HG02981 (cell line): ENCODE data around the gene OSBPL5.

Experiments used
- ATAC-seq: cut with Tn5 transposase; IDR thresholded peaks from one replicate; pipeline ENCODE4 v1.9.1; 2021; ENCODE audit warnings: mild to moderate bottlenecking, moderate library complexity; ENCODE audit not compliant: unreplicated experiment

The OSBPL5 gene

DNA sequence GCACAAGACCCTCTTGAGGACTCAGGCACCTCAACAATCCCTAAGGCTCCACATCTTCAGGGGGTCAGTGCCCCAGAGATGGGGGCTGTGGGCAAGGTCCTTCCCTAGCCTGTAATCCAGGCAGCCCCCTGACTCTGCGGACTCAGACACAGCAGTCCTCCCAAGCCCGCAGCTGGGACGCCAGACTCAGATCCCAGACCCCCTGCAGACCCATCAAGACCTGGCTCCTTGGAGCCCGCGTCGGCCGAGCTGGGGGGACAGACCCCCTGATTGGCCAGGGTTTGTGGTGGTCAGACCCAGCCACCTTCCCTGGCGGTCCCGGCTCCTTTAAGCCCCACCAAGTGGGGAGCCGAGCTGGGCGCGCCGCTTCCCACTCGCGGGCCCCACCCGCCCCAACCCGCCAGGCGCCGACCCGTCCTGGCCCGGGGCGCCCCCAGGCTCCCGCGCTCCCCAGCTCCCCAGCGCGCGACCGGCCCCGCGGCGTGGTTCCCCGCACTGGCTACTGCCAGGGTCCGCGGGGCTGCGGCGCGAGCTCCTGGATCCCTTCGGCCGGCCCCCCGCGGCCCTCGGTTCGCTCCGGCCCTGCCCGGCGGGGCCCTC, 458 bp downstream of the OSBPL5 start:
- no peak for ATAC-seq

DNA sequence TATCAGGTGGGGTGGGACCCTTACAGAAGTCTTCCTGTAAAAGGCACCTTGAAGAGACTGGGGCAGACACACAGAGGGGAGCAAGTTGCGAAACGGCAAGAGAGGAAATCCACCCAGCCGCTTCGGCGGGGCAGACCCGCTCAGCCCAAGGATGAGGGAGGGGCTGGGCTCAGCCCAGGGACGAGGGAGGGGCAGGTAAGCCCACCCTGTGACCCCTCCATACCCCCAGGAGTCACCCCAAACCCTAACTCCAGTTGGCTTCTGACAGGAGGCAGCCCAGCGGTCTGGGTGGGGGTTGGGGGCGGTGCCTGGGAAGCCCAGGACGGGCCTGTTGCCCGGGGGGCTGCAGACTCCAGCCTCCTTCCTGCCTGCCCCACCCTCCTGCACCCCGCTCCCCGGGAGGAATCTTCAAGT, 965 bp downstream of the OSBPL5 start:
- ATAC-seq: no peak

DNA sequence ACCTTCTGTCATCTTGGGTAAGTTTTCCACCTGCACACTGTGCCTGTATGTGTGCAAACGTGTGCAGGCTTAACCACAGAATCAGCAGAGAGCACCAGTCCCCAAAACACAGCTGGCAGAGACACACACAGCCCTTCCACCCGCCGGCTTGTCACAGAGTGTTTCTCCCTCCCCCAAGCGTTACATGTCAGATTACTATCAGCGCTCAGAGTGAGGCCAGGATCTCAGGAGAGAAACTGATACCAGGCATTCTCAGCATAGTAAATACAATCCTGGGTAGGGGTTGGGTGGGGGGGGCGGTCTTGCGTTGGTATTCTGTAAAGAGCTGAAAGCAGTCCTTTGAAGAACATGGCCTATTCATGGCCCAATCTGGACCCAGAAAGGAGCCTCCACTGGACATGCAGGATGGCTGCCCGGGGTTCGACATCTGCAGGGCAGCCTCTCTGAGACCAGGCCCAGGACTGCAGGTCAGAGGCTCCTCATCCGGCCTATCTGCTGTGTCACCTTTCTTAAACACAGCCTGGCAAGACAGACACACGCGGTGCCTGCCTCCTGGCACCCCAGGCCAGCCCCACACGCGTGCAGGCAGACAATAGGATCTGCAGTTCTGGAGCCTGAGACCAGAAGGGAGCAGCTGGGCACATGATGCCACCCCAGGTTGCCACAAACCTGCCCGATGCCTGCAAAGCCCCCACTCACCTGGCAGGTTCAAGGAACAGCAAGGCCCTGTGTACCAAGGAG, 1.7 kb downstream of the OSBPL5 start:
- ATAC-seq: no peak

DNA sequence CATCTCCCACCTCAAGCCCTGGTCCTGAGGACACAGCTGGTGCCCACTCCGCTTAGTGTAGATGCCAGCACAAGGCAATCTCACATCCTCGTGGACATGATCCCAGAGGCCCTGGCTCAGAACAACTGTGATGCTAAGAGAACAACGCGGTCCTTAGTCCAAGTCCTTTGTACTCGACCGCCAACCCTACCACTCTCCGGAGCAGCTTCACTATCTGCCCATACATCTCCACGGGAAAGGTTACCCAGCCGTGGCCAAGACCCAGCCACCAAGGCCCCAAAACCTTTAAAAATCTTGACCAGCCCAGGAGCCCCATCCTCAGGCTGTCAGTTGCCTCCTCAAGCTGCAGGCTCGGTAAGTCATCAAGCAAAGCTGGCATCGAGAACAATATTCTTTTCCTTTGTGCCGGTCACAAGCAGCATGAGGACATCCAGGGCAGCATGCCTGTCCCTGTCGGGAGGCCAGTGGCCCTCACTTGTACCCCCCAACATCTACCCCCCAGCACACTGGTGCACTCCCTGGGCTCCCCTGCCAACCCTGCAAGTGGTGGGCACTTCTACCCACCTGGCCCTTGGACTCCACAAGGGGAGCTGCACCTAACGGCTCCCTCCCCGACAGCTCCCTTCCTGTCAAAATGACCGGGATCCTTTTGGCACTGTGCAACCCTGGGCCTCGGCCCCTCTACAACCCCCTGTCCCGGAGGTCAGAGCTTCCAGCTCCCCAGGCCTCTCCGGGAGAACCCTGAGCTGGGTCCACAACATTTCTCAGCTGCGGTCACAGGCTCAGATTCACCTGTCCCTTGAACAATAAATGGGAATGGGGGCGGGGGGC, 2.5 kb downstream of the OSBPL5 start:
- no peak for ATAC-seq

DNA sequence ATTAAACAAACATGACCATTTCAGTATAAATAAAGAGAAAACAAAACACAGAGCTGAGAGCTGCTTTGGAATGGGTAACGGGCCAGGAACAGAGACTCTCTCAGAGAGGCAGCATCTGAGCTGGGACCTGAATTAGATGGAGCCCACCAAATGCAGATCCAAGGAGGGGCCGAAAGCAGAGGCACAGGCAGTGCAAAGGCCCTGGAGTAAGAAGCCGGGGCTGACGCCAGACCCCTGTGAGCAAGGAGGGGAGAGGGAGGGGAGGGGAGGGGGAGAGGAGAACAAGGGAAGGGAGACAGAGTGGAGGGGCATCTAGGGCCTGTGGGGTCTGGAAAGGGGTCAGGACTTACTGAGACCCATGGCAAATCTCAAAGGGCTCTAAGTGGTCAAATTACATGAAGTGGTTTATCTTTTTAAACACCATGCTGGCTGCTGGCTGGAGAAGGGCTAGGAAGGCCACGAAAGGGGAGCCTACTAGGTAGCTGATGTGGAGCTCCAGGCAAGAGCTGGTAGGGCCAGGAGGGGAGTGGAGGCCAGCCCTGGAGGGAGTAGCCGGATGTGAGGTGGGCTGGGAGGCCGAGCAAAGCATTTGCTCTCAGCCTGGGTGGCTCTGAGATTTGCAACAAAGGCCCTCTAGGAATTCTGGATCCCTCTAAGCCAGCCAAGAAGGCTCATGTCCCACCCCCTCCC, 3.2 kb downstream of the OSBPL5 start:
- no peak for ATAC-seq

DNA sequence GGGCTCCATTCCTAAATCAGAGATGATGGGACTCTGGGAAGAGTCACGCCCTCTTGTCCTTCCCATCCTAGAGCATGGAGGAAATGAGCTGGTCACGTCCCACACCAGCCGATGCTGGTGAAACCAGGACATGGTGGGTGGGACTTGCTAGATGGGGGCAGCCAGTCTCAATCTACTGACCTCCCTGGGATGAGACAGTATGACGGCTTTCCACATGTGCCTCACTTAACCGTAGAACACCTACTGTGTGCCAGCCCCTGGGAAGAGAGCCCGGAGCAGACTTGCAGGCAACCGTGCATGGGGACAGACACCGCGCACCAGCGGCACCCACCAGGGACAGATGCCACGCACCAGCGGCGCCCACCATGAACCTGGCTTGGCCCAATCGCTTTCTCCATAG, 3.8 kb downstream of the OSBPL5 start:
- no peak for ATAC-seq

DNA sequence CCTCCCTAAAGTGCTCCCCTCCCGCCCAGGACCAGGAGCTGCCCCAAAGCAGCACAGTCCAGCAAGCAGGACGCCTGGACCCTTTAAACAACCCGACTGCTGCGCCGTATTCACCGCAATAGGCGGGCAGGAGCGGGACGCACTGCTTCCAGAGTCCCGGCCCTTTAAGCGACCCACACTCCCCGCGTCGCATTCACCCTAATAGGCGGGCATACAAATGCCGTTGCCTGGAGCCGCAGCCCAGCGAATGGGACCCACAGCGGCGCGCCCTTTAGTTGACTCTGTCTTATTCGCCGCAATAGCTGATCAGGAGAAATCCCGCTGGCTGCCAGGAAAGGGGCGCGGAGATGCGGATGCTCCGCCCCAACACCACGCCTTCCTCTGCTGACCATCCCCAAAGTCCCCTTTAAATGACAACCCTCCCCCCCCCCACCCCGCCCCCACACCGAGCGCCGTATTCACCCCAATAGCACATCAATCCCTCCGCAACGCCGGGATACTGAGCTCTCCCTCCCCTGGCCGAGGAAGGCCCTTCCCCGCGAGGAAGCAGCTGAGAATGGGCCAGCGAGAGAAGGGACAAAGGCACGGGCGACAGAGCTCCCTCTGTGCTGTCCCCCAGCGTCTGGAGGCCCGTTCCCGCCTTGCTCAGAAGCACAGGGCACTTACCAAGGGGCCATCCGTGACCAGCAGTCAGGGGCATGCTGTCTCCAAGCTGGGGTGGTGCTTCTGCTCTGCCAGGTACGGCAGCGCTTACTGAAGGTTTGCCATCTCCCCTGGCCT, 4.7 kb downstream of the OSBPL5 start:
- ATAC-seq: no peak

DNA sequence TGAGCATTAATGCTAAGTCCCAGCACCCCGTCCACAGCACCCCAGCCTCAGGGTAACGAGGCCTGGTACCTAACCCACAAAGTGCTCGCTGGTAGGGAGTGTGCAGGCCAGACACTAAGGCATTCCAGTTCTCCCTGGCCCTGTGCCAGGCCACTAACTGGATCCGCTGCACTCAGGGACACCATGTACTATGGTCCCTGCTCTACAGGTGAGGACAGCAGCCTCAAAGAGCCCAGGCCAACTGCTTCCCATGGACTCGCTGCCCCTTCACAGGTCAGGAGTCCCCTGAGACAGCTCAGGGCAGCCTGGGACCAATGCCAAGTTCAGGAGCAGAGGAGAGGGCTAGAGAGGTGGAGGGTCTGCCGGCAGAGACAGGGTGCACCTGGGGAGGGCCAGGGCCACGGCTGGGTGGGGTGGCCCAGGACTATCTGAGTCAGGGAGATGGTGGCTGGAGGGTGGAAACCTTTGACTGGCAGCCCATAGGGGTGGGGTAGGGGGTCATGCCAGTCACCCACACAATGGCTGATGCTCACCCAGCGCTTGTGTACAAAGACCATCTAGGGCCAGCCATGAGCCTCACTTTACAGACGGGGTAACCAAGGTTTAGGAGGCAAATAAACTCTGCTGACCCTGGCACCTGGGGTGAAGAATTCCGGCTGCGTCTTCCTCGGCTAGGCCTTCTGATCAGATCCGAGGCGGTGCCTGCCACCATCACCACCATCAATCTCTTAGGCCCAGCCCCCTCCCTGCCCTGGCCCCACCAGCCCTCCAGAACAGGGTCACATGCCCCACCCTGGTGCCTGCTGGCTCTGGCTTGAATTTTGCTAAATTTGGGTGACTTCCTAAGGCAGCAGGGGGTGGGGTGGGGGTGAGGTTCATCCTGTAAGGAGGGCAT, 5.6 kb downstream of the OSBPL5 start:
- ATAC-seq: no peak

DNA sequence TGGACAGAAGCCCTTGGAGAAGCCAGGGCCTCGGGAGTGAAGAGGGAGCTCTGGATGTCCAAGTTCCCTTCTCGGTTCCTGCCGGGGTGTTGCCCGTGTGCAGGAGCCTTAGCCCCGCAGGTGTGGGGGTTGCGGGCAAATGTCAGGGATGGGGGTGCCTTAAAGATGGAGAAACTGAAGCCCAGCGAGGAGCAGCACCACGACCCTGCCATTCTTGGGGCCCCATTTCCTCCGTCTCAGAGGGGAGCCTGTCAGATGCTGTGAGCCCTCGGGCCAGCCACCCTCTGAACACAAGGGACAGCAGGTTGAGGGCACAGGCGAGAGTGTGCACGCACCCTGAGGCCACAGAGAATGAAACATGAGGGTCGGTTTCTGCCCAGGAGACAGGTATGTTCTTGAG, 6.3 kb downstream of the OSBPL5 start:
- no peak for ATAC-seq

DNA sequence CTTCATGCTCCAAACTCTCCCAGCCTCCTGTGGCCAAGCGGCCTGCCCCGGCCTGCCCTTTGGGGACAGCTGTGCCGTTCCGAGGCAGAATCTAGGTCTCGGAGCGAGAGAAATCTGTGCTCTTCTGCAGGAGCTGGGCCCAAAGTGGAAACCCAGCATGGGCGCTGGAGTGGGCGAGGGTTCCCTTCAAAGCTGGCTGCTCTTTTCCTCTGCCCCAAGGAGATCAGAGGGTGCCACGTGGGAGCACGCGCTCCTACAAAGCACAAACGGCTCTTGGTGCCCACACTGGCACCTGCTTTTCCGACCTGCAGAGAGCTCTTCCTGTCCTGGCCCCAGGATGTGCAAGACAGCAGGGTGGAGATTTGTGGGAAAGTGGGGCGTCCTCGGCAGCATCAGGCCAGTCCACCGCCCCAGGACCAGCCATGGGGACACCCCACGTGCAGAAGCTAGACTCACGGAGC, 6.9 kb downstream of the OSBPL5 start:
- ATAC-seq: no peak

DNA sequence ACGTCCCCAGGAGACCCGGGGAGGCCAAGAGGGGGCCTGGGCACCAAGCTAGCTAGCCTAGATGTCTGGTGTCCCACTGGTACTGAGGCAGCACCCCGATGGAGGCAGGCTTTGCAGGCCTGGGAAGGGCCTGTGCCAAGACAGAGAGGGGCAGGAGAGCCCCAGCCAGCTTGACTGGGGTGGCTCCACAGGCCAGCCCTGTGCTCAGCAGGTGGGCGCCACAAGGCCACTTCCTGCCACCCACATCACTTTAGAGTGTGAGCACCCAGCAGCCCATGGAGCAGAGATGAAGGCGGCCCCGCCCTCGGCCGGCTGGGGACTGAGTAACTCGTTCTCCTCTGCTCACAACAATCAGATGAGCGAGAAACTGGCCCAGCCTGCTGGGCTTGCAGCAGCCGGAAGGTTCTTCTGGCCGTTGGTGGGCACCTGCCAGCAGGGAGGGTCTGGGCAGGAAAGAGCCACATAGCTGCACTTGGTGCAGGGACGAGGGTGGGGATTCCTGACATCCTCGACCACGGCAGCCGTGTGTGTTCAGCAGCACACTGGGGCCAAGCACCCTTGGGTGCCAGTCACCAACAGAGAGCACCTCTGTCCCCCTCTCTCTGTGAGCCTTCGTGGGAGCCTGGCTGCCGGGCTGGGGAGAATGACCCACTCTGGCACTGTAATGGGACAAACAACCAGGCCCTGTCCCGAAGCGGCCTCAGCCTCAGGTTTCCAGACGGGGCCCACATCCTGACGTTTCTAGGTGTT, 7.6 kb downstream of the OSBPL5 start:
- ATAC-seq: no peak

DNA sequence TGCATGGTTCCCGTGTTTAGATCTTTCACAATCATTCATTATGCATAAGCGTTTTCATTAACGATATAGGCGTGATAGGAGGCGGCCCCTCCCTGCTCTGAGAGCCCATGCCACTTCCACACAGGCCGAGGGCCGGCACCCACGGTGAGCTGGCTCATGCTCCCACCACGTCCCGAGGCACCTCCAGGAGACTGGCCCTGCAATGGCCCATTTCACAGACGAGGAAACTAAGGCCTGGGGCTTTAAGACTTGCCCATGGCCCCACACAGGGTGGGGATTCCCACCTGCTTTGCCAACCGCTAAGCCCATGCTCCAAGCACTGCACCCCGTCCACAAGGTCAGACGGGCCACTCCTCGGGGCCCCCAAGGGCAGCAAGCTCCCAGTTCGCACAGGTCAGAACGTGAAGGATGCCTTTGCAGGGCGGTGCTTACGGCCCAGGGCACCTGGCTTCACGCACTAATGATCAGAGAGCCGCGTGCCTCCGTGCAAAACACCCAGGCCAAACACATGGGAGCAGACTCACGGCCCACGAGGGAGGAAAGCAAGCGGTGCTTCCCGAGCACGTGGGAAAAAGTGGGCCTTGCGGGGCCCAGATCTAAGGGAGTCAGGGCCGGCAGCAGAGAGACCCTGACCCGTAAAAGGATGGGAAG, 8.3 kb downstream of the OSBPL5 start:
- ATAC-seq: no peak

DNA sequence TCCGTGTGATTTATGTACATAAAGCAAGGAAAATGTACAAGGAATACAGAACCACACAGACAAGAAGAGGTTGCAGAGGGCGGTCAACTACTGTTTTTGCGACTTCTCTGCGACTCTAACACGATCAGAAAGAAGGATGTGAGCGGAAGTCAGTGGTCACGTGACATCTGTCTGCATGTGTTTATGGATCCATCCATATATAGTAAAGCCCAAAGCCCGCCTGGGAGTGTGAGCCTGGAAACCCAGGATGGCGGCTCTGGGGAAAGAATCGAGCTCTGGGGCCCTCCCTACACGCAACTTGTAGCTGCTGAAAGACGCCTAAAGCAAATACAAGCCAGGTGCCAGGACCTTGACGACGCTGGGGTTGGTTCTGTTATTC, 8.8 kb downstream of the OSBPL5 start:
- no peak for ATAC-seq

DNA sequence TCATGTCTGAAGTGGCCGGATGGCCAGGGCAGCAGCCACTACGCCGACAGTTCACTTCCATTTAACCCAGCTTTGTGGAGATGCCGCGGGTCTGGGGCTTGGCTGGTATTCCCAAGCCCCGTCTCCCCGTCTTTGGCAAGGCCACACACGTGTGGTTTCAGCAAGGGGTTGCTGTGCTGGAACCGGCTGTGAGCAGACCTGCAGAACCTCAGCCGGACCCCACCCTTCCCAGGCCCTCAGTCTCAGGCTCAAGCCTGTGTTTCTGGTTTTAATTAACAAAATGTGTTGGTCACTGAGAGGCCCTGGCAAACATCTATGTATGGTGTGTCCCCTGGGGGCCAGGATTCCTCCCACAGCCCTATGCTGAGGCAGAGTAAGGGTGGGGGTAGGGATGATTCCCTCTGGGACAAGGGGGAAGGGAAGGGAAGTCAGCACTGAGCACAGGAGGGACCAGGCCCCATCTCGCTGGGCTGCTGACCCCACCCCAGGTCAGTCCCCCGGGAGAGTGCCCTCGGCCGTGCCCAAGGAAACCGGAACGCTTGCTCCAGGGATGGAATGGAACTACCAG, 9.3 kb downstream of the OSBPL5 start:
- ATAC-seq: no peak

DNA sequence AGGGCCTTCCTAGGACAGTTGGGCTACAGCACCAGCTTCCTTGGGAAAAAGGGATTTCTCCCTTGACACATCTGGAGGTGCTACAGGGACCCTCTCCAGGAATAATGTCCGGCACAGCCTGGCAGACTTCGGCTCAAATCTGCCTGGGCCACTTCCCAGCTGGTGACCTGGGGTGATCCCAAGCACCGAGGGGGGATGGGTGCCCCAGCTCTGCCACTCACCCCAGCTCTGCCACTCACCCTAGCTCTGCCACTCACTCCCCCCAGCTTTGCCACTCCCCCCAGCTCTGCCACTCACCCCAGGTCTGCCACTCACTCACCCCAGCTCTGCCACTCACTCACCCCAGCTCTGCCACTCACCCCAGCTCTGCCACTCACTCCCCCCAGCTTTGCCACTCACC, 9.9 kb downstream of the OSBPL5 start:
- ATAC-seq: no peak

DNA sequence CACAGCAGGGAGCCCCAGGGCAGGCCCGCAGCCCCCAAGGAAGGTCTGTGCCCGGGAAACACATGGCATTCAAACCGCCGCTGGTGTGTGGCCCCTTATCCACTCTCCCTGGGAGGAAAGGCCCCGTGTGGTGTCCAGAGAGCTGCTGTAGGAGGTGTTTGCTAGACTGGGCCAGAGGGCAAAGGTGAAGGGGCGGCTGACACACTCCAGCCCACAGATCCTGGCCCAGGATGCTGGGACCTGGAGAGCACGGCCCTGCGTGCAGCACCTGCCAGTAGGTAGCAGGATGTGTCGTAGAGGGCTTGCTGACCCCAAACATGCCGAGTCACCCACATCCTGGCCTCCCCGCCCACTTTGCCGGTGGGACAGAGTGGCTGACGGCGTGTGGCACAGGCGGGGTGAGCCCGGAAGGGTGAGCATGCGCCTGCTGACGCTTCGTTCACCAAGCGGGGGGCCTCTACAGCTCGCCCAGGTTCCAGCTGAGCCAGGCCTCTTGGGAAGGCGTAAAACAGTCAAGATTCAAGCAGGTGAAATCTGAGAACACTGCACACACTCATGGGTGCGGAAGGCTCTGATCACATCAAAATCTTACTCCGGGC, 11.0 kb downstream of the OSBPL5 start:
- ATAC-seq: no peak

DNA sequence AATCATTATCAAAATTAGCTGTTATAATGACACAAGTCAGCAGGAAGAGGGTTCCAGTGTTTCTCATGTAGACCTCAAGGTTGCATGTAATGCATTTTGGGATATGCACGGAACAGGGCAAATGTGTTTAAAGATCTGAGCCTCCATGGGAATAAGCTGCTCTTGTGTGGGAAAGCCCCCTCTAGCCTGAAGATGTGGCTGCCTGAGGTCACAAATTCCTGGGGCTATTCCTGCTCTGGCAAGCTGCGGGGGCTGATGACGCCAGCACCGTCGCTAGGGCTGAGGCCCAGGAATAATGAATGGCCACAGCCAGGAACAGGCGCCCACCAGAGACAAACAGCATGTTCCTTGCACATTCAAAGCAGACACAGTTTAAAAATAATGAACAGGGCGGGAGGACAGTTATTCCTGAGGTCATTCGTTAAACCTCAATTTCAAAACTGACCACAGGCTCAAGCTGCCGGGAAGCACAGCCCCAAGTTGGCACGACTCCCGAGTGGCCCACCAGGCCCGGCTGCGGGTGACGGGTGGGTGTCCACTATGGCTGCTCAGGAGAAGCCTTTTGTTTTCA, 11.7 kb downstream of the OSBPL5 start:
- ATAC-seq: no peak
